Panc1 (cell line): ENCODE data around the gene CSTB. TPM values are rescaled to one million over a fixed set of nuclear protein-coding genes. Genes with fewer than 3 reads are reported as not detected.
A peak's percentile ranks its signal among the peaks of the same experiment; 100 is the strongest.

ENCODE experiments used
- ATAC-seq: fragments of 200-7000 bp; cut with Tn5 transposase; 2 replicates; pipeline ENCODE4 v1.9.1; 2020; ENCODE audit warnings: mild to moderate bottlenecking, moderate library complexity
- BruUV-seq: library from RNA; stranded (reverse); fragments of 400-500 nt; replicated peaks from 2 replicates; lab custom pipeline; 2021; lab: Mats Ljungman, UMichigan
- CTCF ChIA-PET: fragments of 300-600 bp; sonication (Branson Sonifier 250); formaldehyde crosslinking; loops from one replicate; lab custom pipeline; 2022; ENCODE audit warnings: antibody characterized with exemption; lab: Charles Lee
- POLR2A ChIA-PET: fragments of 300-600 bp; sonication (Branson Sonifier 250); formaldehyde crosslinking; loops from one replicate; lab custom pipeline; 2022; ENCODE audit warnings: antibody characterized with exemption; lab: Charles Lee
- DNase-seq: peaks from one replicate; pipeline ENCODE4 v3.0.0-alpha.2; 2010; ENCODE audit warnings: low read depth, low spot score
- H3K27ac ChIP-seq: 2 replicates; pipeline ENCODE4 v1.5.1; 2011; ENCODE audit warnings: mild to moderate bottlenecking, low read length, inconsistent platforms
- H3K27me3 ChIP-seq: fragments of 200-500 bp; sonication (Bioruptor generic); 2 replicates; pipeline ENCODE4 v1.6.0; 2014; ENCODE audit warnings: low read length, inconsistent platforms; ENCODE audit not compliant: control insufficient read depth, insufficient read depth
- H3K36me3 ChIP-seq: fragments of 200-500 bp; sonication (Bioruptor generic); 2 replicates; pipeline ENCODE4 v1.5.1; 2014; ENCODE audit warnings: inconsistent platforms, mild to moderate bottlenecking, low read length, moderate library complexity; ENCODE audit not compliant: control insufficient read depth, insufficient read depth
- H3K4me1 ChIP-seq: 2 replicates; pipeline ENCODE4 v1.5.1; 2011; ENCODE audit warnings: inconsistent platforms, mild to moderate bottlenecking, low read length, moderate library complexity; ENCODE audit not compliant: control insufficient read depth, insufficient read depth
- H3K4me3 ChIP-seq, 2 experiments: 2 replicates each; pipeline ENCODE4 v1.5.1; 2011 to 2012; ENCODE audit warnings: low read depth in 2 of 2, low read length in 2 of 2, mild to moderate bottlenecking in 2 of 2, inconsistent platforms in 1 of 2, moderate library complexity in 1 of 2
- H3K9me3 ChIP-seq: fragments of 200-500 bp; sonication (Bioruptor generic); 2 replicates; pipeline ENCODE4 v1.5.1; 2014; ENCODE audit warnings: low read depth, mild to moderate bottlenecking, inconsistent platforms, low read length, moderate library complexity; ENCODE audit not compliant: control insufficient read depth, insufficient read depth
- POLR2AphosphoS5 ChIP-seq: IDR thresholded peaks from 2 replicates; pipeline ENCODE4 v1.6.1; 2012; ENCODE audit warnings: mild to moderate bottlenecking, low read depth, low read length, moderate library complexity
- REST ChIP-seq, 2 experiments: IDR thresholded peaks; 2 replicates each; pipeline ENCODE4 v1.6.1; 2011 to 2012; ENCODE audit warnings: low read depth in 2 of 2, control low read depth in 1 of 2, low read length in 1 of 2, mild to moderate bottlenecking in 1 of 2, moderate library complexity in 1 of 2; ENCODE audit not compliant: insufficient read depth in 1 of 2
- SIN3A ChIP-seq: IDR thresholded peaks from 2 replicates; pipeline ENCODE4 v1.6.1; 2012; ENCODE audit warnings: low read depth, mild to moderate bottlenecking, low read length, moderate library complexity, borderline replicate concordance; ENCODE audit not compliant: insufficient read depth
- TCF7L2 ChIP-seq: IDR thresholded peaks from 2 replicates; pipeline ENCODE4 v1.6.1; 2011; ENCODE audit warnings: mild to moderate bottlenecking, low read depth, low read length, inconsistent platforms
- in situ Hi-C: cut with HindIII; loops from 2 replicates; pipeline ENCODE4 v1.10.0; 2016; ENCODE audit warnings: low sequenced_read_pairs, low pct_unique_long_range_greater_than_20kb
- intact Hi-C: fragments of 100-400 bp; cut with micrococcal nuclease; formaldehyde crosslinking; loops from one replicate; pipeline ENCODE4 v1.10.0; 2022; ENCODE audit not compliant: unreplicated experiment
- total RNA-seq: library from RNA; stranded (reverse); gene quantifications from one replicate; pipeline ENCODE4 v1.2.1, GENCODE V29; 2021; ENCODE audit not compliant: unreplicated experiment
- TF ChIP-seq, protein P1 (sequence below): fragments of 450-650 bp; IDR thresholded peaks from 2 replicates; pipeline ENCODE4 v1.5.1; 2017; ENCODE audit warnings: mild to moderate bottlenecking

CSTB gene
- total RNA-seq, 1 experiment from 2014 or later, result 72.5 TPM

- 0 out of 2 replicates have a peak, but pooled peaks cover 6% of the 10 kb centered on the region for H3K4me1 ChIP-seq
- intact Hi-C loops, result no loop called here
- H3K4me3 ChIP-seq, result peak overlapping the region; percentile 76 to 93
- POLR2A ChIA-PET, result interaction anchor here (0.7 kb wide), 1 partner anchor 61 kb away, joined by 3 read pairs; no protein-coding TSS in a partner anchor
- no peak for DNase-seq
- peak overlapping the region; percentile 84 for H3K27ac ChIP-seq
- H3K36me3 ChIP-seq, result peaks cover 3% of the 10 kb centered on the region; the same call in 1 of the 2 replicates
- in situ Hi-C loops, result no loop called here
- CTCF ChIA-PET, result no interaction called here
- no peaks in the 10 kb centered on the region for H3K27me3 ChIP-seq
- no peak for ATAC-seq
- TF ChIP-seq TCF7L2, result no peak
- TF ChIP-seq, protein P1, sequence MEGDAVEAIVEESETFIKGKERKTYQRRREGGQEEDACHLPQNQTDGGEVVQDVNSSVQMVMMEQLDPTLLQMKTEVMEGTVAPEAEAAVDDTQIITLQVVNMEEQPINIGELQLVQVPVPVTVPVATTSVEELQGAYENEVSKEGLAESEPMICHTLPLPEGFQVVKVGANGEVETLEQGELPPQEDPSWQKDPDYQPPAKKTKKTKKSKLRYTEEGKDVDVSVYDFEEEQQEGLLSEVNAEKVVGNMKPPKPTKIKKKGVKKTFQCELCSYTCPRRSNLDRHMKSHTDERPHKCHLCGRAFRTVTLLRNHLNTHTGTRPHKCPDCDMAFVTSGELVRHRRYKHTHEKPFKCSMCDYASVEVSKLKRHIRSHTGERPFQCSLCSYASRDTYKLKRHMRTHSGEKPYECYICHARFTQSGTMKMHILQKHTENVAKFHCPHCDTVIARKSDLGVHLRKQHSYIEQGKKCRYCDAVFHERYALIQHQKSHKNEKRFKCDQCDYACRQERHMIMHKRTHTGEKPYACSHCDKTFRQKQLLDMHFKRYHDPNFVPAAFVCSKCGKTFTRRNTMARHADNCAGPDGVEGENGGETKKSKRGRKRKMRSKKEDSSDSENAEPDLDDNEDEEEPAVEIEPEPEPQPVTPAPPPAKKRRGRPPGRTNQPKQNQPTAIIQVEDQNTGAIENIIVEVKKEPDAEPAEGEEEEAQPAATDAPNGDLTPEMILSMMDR, result no peak
- no peak for TF ChIP-seq REST (IDR thresholded peaks at IDR 0.05; ENCODE audit: insufficient read depth in 1 of 2, low read depth in 2 of 2, low read length in 1 of 2)
- no peak for TF ChIP-seq POLR2AphosphoS5
- TF ChIP-seq SIN3A, result no peak
- BruUV-seq, result no TSS peak
- H3K9me3 ChIP-seq, result no peaks in the 10 kb centered on the region
These were observed 14.0 kb upstream of the CSTB start for GRCh38 chr21:43790010-43790524.

DNA sequence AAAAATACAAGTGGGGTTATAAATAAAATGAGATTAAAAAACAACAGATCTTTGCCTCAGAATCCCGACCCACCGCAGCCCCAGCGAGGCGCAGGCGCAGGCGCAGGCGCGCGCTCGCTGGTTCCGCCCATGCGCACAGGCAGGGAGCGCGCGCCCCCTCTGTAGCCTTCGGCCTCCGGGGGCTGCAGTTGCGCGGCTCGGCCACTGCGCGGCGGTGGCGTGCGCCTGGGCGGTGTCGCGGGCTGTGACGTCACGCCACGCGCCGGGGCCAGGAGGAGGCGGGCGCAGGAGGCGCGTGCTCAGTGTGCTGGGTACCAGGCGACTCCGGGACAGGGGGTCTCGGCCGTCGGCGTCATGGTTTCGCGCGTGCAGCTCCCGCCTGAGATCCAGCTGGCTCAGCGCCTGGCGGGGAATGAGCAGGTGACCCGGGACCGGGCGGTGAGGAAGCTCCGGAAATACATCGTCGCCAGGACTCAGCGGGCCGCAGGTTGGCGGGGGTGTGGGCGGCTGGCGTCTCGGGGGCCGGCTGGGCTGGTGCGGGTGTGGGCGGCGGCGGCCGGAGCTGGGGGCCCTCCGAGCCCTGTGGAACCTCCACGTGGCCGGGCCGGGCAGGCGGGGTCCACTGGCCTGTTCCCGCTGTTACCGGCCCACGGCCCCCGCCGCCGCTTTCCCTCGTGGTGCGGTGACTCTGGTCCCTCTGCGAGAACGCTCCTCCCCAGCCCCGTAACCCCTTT lies 13.3 kb upstream of the CSTB start, which contains the start of gene RRP1:
RRP1 (plus strand) TSS at position 302 of the 734 bp plus-strand sequence; CDS start at position 355, 53 bp downstream.
- H3K4me1 ChIP-seq, result 0 out of 2 replicates have a peak, but pooled peaks cover 6% of the 10 kb centered on the region
- no peaks in the 10 kb centered on the region for H3K27me3 ChIP-seq
- peak within 1 kb of the TSS; percentile 76 to 93 for H3K4me3 ChIP-seq
- no TSS peak for BruUV-seq
- TF ChIP-seq, protein P1, result peak; percentile 99
- TF ChIP-seq POLR2AphosphoS5, result peak; percentile 83
- no peak for TF ChIP-seq REST (IDR thresholded peaks at IDR 0.05; ENCODE audit: insufficient read depth in 1 of 2, low read depth in 2 of 2, low read length in 1 of 2)
- no peak for TF ChIP-seq TCF7L2
- 0 out of 2 replicates have a peak, but pooled peaks have one; percentile 16 for TF ChIP-seq SIN3A
- CTCF ChIA-PET, result no interaction called here
- no peaks in the 10 kb centered on the region for H3K9me3 ChIP-seq
- H3K36me3 ChIP-seq, result peaks cover 3% of the 10 kb centered on the region; the same call in 1 of the 2 replicates
- peak within 1 kb of the TSS; percentile 84 for H3K27ac ChIP-seq
- POLR2A ChIA-PET, result interaction anchor here (0.7 kb wide), 1 partner anchor 60 kb away, joined by 3 read pairs; no protein-coding TSS in a partner anchor
- intact Hi-C loops, result no loop called here
- DNase-seq (peak; percentile 22), ATAC-seq (peak; percentile 95)
- in situ Hi-C loops, result no loop called here
